Activated CD4-positive, alpha-beta T cell treated with anti-CD3 and anti-CD28 coated beads, Interleukin-2, Interleukin-4, amounts not matched to agents 100 ng/mL and 50 ng/mL, durations not matched to agents 16 hours and 8 hours (primary cell): ENCODE data around the gene DDX50.
"Not testable (repeated sequence)": the region's sequence is repeated elsewhere in the genome, so short reads cannot be mapped to it uniquely, and the experiment has no call there.

Experiments
- DNase-seq: peaks from one replicate; pipeline ENCODE4 v3.0.0-alpha.2; 2020; ENCODE audit warnings: low spot score

The DDX50 gene

GRCh38 chr10:68924593-68924992, 23.5 kb downstream of the DDX50 start:
- DNase-seq = no peak

- no peak for DNase-seq
Measured at GRCh38 chr10:68925489-68925888, 24.4 kb downstream of the DDX50 start.

- not testable (repeated sequence) for DNase-seq
Measured at GRCh38 chr10:68929157-68929556, 28.0 kb downstream of the DDX50 start.

- not testable (repeated sequence) for DNase-seq
Measured at GRCh38 chr10:68929888-68930287, 28.8 kb downstream of the DDX50 start.

- DNase-seq = not testable (repeated sequence)
Measured at GRCh38 chr10:68932860-68933259, 31.7 kb downstream of the DDX50 start.

- DNase-seq = peak; percentile 15
Measured at GRCh38 chr10:68934994-68935393, 33.9 kb downstream of the DDX50 start.

GRCh38 chr10:68938117-68938516, 37.0 kb downstream of the DDX50 start:
- no peak for DNase-seq

GRCh38 chr10:68938884-68939283, 37.8 kb downstream of the DDX50 start:
- DNase-seq = no peak

GRCh38 chr10:68940917-68941316, 39.8 kb downstream of the DDX50 start:
- DNase-seq = not testable (repeated sequence)

- no peak for DNase-seq
Measured at GRCh38 chr10:68950598-68950997, 49.5 kb downstream of the DDX50 start.

- no peak for DNase-seq
Measured at GRCh38 chr10:68954904-68955303, 53.8 kb downstream of the DDX50 start.

- no peak for DNase-seq
Measured at GRCh38 chr10:68955355-68955831, 54.3 kb downstream of the DDX50 start.

- peak; percentile 93 for DNase-seq
Measured at GRCh38 chr10:68955832-68956532, 54.9 kb downstream of the DDX50 start, which contains the start of gene DDX21. DDX21 (plus strand) TSS chr10:68956170; CDS start chr10:68956226, 56 bp downstream.

- no peak for DNase-seq
Measured at GRCh38 chr10:68957284-68957615, 56.1 kb downstream of the DDX50 start.

- no peak for DNase-seq
Measured at GRCh38 chr10:68957654-68958053, 56.5 kb downstream of the DDX50 start.

GRCh38 chr10:68959695-68960527, 58.8 kb downstream of the DDX50 start:
- DNase-seq = no peak

GRCh38 chr10:68963151-68963550, 62.0 kb downstream of the DDX50 start:
- no peak for DNase-seq

GRCh38 chr10:68973975-68974374, 72.9 kb downstream of the DDX50 start:
- DNase-seq = no peak

- not testable (repeated sequence) for DNase-seq
Measured at GRCh38 chr10:68975936-68976473, 74.9 kb downstream of the DDX50 start.

- DNase-seq = not testable (repeated sequence)
Measured at GRCh38 chr10:68979738-68980137, 78.6 kb downstream of the DDX50 start.

GRCh38 chr10:68981074-68981473, 80.0 kb downstream of the DDX50 start:
- DNase-seq = no peak

GRCh38 chr10:68982389-68982788, 81.3 kb downstream of the DDX50 start:
- no peak for DNase-seq

- DNase-seq = no peak
Measured at GRCh38 chr10:68987611-68988010, 86.5 kb downstream of the DDX50 start.
